COR-L47 (cell line): ENCODE results near the gene ASTN2.

ENCODE experiments used
- DNase-seq: peaks from one replicate; lab custom pipeline; 2025; lab: John Stamatoyannopoulos, UW

The ASTN2 gene

DNA sequence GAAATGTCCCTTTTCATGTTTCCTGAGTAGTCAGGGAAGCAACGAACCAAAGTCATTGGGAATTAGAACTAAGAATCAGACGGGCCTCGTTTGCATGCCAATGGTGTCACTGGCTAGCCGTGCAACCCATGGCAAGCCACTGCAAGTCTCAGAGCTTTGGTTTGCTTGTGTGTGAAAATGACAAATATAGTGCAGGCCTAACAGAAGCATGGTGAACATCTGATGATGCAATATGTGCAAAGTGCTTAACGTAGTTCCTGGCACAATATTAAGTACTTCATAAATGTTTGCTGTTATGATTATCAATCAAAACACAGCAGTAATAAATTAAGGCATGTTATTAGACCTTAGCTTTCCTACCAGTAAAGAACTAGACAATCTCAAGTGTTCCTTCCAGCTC lies 845.7 kb downstream of the ASTN2 start:
- DNase-seq = no peak

- DNase-seq = no peak
Observed at GRCh38 chr9:116566677-116567488, 848.0 kb downstream of the ASTN2 start.

- DNase-seq = no peak
Observed at GRCh38 chr9:116565986-116566385, 848.9 kb downstream of the ASTN2 start.

DNA sequence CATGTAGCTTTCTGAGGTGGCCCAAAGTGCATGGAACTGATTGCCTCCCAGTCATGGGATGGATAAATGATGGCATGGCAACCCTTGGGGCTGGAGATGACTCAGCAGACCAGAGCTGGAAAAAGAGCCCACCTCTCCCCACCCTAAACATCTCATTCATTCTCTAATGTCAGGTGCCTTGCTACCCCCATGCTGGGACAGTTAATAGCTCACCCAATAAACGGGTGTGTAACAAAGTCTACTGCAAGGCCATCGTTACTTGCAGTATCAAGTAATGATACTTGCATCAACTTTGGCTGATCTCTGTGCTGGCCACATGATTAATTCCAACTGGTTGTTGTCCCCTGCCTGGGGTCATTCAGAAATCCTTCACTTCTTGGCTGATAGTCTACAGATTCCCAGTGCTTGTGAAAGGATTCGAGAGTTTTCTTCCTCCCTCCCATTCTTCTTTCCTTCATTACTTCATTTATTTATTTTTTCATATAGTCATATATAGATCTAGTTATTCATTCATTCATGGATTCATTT lies 850.5 kb downstream of the ASTN2 start:
- no peak for DNase-seq

GRCh38 chr9:116558818-116559540 lies 855.9 kb downstream of the ASTN2 start:
- no peak for DNase-seq

- DNase-seq = no peak
Observed at GRCh38 chr9:116558035-116558434, 856.8 kb downstream of the ASTN2 start.

- peak; percentile 33 for DNase-seq
Observed at GRCh38 chr9:116555556-116556155, 859.2 kb downstream of the ASTN2 start.

DNA sequence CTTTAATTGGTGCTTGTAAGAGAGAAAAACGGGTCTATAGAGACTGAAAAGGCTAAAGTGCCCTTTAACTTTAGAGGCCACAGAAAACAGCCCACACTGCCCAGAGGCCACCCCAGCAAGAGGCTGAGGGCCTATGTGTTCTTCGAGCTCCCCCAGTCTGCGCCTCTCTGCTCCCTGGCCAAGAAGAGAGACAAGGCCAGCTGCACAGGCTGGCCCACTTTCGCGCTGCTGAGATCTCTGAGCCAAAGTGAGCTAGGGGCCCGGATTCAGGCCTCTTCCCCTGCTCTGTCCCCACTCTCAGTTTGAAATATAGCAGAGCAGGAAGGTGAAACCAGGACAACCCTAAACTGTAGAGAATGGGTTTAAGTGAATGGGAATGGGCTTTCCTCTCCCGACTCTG lies 859.7 kb downstream of the ASTN2 start:
- no peak for DNase-seq

- no peak for DNase-seq
Observed at GRCh38 chr9:116550696-116551436, 864.0 kb downstream of the ASTN2 start.

- DNase-seq = no peak
Observed at GRCh38 chr9:116549786-116550660, 864.8 kb downstream of the ASTN2 start.

- DNase-seq = no peak
Observed at GRCh38 chr9:116549061-116549664, 865.7 kb downstream of the ASTN2 start.

GRCh38 chr9:116547729-116548426 lies 867.0 kb downstream of the ASTN2 start:
- no peak for DNase-seq

DNA sequence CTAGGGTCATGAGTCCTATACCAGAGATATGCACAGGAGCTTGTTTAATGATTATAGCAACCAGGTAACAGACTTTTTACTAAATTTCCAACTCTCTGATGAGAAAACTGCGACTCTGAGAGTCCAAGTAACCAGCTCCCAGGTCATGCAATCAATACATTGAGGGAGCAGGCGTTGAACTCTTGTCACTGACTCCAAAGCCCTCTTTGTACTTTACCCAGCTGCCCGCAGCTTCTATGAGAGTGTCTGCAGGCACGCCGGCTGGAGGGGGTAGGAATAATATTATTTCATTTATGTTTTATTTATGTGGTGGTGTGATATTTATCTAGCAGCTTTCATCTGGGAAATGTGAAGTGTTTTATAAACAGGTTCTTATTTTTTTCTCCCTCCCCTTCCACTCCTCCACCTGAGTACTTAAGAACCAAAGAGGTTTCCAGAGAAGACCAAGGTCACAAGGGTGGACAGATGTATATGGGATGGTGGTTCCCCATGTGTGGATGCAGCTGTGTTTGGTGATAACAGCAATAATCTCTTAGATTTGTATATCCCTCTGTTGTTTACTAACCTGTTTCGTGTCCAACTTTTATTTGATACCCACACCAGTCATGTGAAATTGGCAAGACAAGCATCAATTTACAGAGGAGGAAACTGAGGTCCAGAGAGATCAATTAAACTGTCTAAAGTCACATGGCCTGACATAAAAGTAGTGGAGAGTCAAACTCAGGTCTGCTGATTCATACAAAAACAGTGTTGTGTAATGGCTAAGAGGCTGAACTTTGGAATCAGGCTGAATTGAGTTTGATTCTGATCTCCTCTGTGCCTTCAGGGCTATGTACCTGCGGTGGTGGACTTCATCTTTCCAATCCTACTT lies 867.9 kb downstream of the ASTN2 start:
- DNase-seq = no peak

- no peak for DNase-seq
Observed at GRCh38 chr9:116544896-116545295, 870.0 kb downstream of the ASTN2 start.

- no peak for DNase-seq
Observed at GRCh38 chr9:116543731-116544400, 871.0 kb downstream of the ASTN2 start.

DNA sequence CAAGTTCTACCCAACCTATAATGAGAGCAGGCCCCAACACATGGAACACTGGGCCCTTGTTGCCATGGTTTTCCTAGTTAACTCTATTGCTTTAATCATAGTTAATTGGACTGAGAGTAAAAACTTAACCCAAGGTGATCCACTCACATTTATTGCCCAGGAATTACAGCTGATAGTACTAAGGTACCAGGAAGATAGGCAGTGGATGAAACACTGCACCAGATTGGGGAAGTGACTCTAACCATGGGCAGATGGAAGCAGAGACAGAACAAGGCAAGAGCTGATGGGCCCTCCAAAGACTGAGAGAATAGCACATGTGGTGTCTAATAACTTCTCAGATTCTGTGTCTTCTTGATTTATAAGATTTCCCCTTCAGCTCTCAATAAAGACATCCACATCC lies 873.5 kb downstream of the ASTN2 start:
- no peak for DNase-seq

DNA sequence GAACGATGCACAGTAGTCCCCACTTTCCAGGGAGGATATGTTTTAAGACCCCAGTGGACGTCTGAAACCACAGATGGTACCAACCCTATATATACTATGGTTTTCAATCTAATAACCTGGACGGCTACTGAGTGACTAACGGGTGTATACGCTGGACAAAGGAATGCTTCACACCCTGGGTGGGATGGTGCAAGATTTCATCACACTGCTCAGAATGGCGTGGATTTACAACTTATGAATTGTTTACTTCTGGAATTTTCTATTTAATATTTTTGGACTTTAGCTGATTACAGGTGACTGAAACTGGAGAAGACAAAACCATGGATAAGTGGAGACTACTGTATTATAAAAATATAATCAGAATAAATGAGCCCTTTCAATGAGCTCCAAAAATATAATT lies 875.3 kb downstream of the ASTN2 start:
- no peak for DNase-seq

DNA sequence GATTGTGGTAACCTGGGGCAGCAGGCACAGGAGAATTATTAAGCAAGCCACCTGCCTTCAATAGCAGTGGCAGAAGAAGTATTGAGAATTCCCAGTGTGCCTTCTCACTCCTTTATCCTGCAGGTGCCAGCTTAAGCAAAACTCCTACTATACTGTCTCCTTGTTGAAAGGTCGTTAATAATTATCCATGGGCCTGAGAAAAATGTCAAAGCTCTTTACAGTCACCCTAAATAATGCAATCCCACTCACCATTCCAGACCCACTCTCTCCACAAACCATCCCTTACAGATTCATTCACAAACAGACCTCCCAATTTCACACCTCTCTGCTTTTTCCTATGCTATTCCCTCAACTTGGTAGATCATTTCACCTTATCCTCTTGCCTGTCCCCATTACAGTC lies 889.2 kb downstream of the ASTN2 start:
- DNase-seq = no peak
